ENCODE results near the gene COX4I1. TPM values are rescaled to one million over a fixed set of nuclear protein-coding genes. Genes with fewer than 3 reads are reported as not detected.

The COX4I1 gene
- total and polyA plus RNA-seq, 10 of the 15 experiments (the other 5 are each of a cell fraction or from before 2014, with no cell fraction given): 480 to 1,889 (median 872) TPM

DNA sequence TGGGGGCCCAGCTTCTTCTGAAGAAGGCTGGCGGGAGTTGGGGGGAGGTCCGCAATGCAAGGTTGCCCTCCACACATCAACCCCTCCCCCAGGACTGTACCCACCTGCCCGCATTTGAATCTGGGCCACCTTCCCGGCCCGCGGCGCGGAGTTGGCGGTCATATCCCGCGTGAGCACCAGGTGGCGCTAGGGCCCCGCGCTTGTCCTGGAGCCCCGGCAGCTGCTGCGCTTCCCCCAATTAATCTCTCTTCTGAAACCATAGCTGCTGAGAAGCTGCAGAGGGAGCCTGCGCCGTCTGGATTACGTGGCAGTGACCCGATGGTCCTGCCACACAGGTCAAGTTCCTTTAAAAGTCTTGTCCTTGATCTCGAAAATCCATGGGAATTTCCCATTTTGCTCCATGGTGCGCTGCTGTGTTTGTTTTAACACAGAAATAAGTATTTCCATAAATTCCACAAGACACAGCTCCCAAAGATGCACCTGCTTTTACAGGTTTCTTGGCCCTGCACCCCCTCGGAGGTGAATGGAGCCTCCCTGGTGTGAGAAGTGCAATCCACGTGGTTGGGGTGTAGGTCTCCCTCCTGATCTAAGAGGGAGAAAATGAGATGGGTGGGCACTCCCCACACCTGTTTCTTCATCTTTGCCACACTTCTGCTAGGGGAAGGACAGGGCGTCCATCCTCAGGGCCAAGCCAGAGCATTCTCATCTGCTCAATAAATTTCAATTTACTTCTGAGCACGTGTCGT is 22.1 kb downstream of the COX4I1 start:
- in situ Hi-C loops (cut with MboI): loop anchor here (5.0 to 25.0 kb wide), 5 partner anchors 81 to 701 kb away; no protein-coding TSS in a partner anchor
- TF ChIP-seq, protein P1, sequence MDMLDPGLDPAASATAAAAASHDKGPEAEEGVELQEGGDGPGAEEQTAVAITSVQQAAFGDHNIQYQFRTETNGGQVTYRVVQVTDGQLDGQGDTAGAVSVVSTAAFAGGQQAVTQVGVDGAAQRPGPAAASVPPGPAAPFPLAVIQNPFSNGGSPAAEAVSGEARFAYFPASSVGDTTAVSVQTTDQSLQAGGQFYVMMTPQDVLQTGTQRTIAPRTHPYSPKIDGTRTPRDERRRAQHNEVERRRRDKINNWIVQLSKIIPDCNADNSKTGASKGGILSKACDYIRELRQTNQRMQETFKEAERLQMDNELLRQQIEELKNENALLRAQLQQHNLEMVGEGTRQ (IDR thresholded peaks at IDR 0.05; ENCODE audit: borderline replicate concordance, low read depth, low read length): no peak
- TF ChIP-seq ZNF207 (IDR thresholded peaks at IDR 0.05; ENCODE audit: borderline replicate concordance) (0 out of 2 replicates have a peak, but pooled peaks have one; percentile 69), TARDBP (IDR thresholded peaks at IDR 0.05; ENCODE audit: borderline replicate concordance) (0 out of 2 replicates have a peak, but pooled peaks have one; percentile 36), CREB1 (IDR thresholded peaks at IDR 0.05; ENCODE audit: low read depth) (peak; percentile 65; the same call in 1 of the 2 replicates), PAX5 (IDR thresholded peaks at IDR 0.05; ENCODE audit: borderline replicate concordance, low read depth, low read length) (no peak), CREM (IDR thresholded peaks at IDR 0.05; ENCODE audit: low read depth) (peak; percentile 74; the same call in 1 of the 2 replicates), BHLHE40 (IDR thresholded peaks at IDR 0.05; ENCODE audit: borderline replicate concordance in 1 of 2, low read depth in 2 of 2, low read length in 1 of 2) (peak in 1 of 2 experiments; percentile 39; a peak in 2 of 4 replicates), STAT1 (conservative IDR thresholded peaks at IDR 0.05) (0 out of 2 replicates have a peak, but pooled peaks have one; percentile 38), MEF2B (IDR thresholded peaks at IDR 0.05; ENCODE audit: partially characterized antibody, poor library complexity, severe bottlenecking) (no peak), SUPT20H (IDR thresholded peaks at IDR 0.05; ENCODE audit: borderline replicate concordance, control insufficient read depth, low read depth, low read length) (no peak), SMARCA5 (IDR thresholded peaks at IDR 0.05) (peak; percentile 9), CBFB (IDR thresholded peaks at IDR 0.05; ENCODE audit: low read depth) (peak; percentile 71; the same call in 1 of the 2 replicates), CHD1 (IDR thresholded peaks at IDR 0.05; ENCODE audit: low read depth, low read length) (no peak)
- TF ChIP-seq, protein P2, sequence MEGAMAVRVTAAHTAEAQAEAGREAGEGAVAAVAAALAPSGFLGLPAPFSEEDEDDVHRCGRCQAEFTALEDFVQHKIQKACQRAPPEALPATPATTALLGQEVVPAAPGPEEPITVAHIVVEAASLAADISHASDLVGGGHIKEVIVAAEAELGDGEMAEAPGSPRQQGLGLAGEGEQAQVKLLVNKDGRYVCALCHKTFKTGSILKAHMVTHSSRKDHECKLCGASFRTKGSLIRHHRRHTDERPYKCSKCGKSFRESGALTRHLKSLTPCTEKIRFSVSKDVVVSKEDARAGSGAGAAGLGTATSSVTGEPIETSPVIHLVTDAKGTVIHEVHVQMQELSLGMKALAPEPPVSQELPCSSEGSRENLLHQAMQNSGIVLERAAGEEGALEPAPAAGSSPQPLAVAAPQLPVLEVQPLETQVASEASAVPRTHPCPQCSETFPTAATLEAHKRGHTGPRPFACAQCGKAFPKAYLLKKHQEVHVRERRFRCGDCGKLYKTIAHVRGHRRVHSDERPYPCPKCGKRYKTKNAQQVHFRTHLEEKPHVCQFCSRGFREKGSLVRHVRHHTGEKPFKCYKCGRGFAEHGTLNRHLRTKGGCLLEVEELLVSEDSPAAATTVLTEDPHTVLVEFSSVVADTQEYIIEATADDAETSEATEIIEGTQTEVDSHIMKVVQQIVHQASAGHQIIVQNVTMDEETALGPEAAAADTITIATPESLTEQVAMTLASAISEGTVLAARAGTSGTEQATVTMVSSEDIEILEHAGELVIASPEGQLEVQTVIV (IDR thresholded peaks at IDR 0.05; ENCODE audit: borderline replicate concordance, partially characterized antibody): no peak
- TF ChIP-seq, protein P3, sequence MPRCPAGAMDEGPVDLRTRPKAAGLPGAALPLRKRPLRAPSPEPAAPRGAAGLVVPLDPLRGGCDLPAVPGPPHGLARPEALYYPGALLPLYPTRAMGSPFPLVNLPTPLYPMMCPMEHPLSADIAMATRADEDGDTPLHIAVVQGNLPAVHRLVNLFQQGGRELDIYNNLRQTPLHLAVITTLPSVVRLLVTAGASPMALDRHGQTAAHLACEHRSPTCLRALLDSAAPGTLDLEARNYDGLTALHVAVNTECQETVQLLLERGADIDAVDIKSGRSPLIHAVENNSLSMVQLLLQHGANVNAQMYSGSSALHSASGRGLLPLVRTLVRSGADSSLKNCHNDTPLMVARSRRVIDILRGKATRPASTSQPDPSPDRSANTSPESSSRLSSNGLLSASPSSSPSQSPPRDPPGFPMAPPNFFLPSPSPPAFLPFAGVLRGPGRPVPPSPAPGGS (IDR thresholded peaks at IDR 0.05; ENCODE audit: borderline replicate concordance, insufficient read depth, low read depth, low read length, poor library complexity, severe bottlenecking): no peak

More for the DNA sequence above, 22.1 kb downstream of the COX4I1 start:
- Histone ChIP-seq H3K9me3 (replicated peaks; ENCODE audit: control insufficient read depth, insufficient read depth, low read length) (no peaks in the 10 kb centered on the region), H3K4me3 (no peak overlapping the region), H2AFZ (ENCODE audit: control insufficient read depth, low read depth, low read length) (peak overlapping the region; percentile 37; the same call in 1 of the 2 replicates), H3K9ac (ENCODE audit: control insufficient read depth, insufficient read depth, low read length) (no peak overlapping the region), H3K27ac (ENCODE audit: control insufficient read depth, insufficient read depth) (no peak overlapping the region), H3K79me2 (ENCODE audit: control insufficient read depth, insufficient read depth, low read length) (no peaks in the 10 kb centered on the region), H4K20me1 (ENCODE audit: control insufficient read depth, insufficient read depth) (no peaks in the 10 kb centered on the region), H3K4me1 (ENCODE audit: control insufficient read depth, insufficient read depth, low read length) (peaks cover 18% of the 10 kb centered on the region), H3K36me3 (ENCODE audit: control insufficient read depth in 2 of 2, insufficient read depth in 2 of 2, low read length in 1 of 2) (no peaks in the 10 kb centered on the region), H3K27me3 (replicated peaks in 1 of 2; ENCODE audit: control insufficient read depth in 2 of 2, insufficient read depth in 2 of 2, low read length in 1 of 2) (no peaks in the 10 kb centered on the region), H3K4me2 (ENCODE audit: control insufficient read depth, insufficient read depth) (peak overlapping the region; percentile 35; the same call in 1 of the 2 replicates)
- RAD21 ChIA-PET (ENCODE audit: unreplicated experiment): interaction anchor here (0.6 to 9.6 kb wide), 37 partner anchors 11 to 696 kb away, joined by 3 to 211 read pairs (median 5); partner anchors contain the start of gene IRF8
- DNase-seq (ENCODE audit: low read depth, low spot score): peak; percentile 41
- intact Hi-C loops (cut with micrococcal nuclease; ENCODE audit: unreplicated experiment): loop anchor here (1.0 to 2.0 kb wide), 5 partner anchors 73 to 696 kb away; no protein-coding TSS in a partner anchor
- POLR2A ChIA-PET: interaction anchor here (0.6 to 1.7 kb wide), 6 partner anchors 24 to 195 kb away, joined by 3 to 5 read pairs (median 4); no protein-coding TSS in a partner anchor
- FAIRE-seq: peak; percentile 82
- CTCF ChIA-PET: interaction anchor here (0.6 to 9.6 kb wide), 60 partner anchors 9 to 697 kb away, joined by 3 to 345 read pairs (median 4); partner anchors contain the start of gene IRF8
- 8% methylated on average over 27 of the region's 27 CpGs for WGBS (ENCODE audit: insufficient coverage, insufficient replicate concordance, low lambda C conversion rate, missing lambda C conversion rate)
- SMC1A ChIA-PET (ENCODE audit: uncharacterized antibody, unreplicated experiment): interaction anchor here (0.6 to 8.3 kb wide), 39 partner anchors 9 to 698 kb away, joined by 3 to 229 read pairs (median 4); partner anchors contain the start of gene IRF8
- peak; percentile 94 for ATAC-seq
- no TSS peak for BruUV-seq (replicated peaks)

Measured in GM12878 (cell line).